ENCODE results near the gene SALL2. TPM values are rescaled to one million over a fixed set of nuclear protein-coding genes. Genes with fewer than 3 reads are reported as not detected.

SALL2 gene
- total RNA-seq, 4 donors from 2014 or later = 8.5 to 11.7 (median 9.3) TPM

DNA sequence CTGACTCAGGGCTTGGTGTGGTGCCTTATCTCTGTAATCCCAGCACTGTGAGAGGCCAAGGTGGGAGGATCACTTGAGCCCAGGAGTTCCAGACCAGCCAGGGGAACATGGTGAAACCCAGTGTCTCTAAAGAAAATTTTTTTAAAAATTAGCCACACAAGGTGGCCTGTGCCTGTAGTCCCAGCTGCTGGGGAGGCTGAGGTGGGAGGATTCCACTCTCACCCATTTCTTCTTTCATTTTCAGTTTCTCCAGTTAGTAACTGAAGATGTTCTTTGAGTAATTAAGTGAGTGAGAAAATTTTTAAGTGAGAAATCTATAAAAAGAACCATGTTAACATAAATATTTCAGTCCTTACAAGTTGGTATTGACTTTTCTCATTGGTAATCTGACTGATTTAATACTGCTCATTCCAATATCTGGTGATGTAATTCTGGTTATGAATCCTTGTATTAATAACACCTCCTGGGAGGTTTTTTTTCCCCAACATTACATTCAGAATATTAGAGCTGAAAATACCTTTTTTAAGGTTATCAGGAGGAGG is 21.1 kb downstream of the SALL2 start:
- TF ChIP-seq, protein P1, sequence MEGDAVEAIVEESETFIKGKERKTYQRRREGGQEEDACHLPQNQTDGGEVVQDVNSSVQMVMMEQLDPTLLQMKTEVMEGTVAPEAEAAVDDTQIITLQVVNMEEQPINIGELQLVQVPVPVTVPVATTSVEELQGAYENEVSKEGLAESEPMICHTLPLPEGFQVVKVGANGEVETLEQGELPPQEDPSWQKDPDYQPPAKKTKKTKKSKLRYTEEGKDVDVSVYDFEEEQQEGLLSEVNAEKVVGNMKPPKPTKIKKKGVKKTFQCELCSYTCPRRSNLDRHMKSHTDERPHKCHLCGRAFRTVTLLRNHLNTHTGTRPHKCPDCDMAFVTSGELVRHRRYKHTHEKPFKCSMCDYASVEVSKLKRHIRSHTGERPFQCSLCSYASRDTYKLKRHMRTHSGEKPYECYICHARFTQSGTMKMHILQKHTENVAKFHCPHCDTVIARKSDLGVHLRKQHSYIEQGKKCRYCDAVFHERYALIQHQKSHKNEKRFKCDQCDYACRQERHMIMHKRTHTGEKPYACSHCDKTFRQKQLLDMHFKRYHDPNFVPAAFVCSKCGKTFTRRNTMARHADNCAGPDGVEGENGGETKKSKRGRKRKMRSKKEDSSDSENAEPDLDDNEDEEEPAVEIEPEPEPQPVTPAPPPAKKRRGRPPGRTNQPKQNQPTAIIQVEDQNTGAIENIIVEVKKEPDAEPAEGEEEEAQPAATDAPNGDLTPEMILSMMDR (IDR thresholded peaks at IDR 0.05) = no peak
- TF ChIP-seq POLR2A (IDR thresholded peaks at IDR 0.05) (no peak), EP300 (IDR thresholded peaks at IDR 0.05) (no peak)
- H3K27ac ChIP-seq = no peak overlapping the region
- no peaks in the 10 kb centered on the region for H3K9me3 ChIP-seq
- H3K4me3 ChIP-seq = no peak overlapping the region
- DNase-seq (ENCODE audit: low spot score in 2 of 2) = no peak
- H3K4me1 ChIP-seq = peaks cover 0 to 28% (median 10%) of the 10 kb centered on the region in 4 donors
- peaks cover 2 to 61% (median 11%) of the 10 kb centered on the region in 3 donors for H3K36me3 ChIP-seq
- H3K27me3 ChIP-seq = no peaks in the 10 kb centered on the region

DNA sequence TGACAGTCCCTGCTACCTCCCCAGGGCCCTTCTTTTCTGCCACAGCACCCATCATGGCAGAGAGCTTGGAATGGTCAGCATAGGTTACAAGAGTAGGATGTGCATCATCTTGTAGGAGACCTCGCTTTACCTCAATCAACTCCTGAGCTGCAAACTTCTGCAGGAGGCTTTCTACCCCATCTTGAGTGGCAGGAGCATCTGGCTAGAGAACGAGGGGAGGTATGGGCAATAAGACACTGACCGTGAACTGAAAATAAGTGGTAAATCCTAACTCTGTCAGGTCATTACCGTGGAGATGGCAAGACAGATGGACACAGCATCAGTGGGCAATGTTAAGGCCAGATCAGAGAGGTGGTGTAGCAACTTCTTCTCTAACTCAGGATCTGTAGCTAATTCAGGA is 22.8 kb downstream of the SALL2 start:
- TF ChIP-seq, protein P1 (IDR thresholded peaks at IDR 0.05) = no peak
- TF ChIP-seq POLR2A (IDR thresholded peaks at IDR 0.05) = no peak
- no peak for TF ChIP-seq EP300 (IDR thresholded peaks at IDR 0.05)
- WGBS, 2 donors = 92% methylated on average over 4 of the region's 4 CpGs
- Histone ChIP-seq H3K36me3 (peaks cover 2 to 69% (median 11%) of the 10 kb centered on the region in 3 donors), H3K27me3 (no peaks in the 10 kb centered on the region), H3K4me3 (no peak overlapping the region), H3K27ac (no peak overlapping the region), H3K4me1 (peaks cover 0 to 14% (median 0%) of the 10 kb centered on the region in 4 donors), H3K9me3 (no peaks in the 10 kb centered on the region)
- no peak for DNase-seq (ENCODE audit: low spot score in 2 of 2)

DNA sequence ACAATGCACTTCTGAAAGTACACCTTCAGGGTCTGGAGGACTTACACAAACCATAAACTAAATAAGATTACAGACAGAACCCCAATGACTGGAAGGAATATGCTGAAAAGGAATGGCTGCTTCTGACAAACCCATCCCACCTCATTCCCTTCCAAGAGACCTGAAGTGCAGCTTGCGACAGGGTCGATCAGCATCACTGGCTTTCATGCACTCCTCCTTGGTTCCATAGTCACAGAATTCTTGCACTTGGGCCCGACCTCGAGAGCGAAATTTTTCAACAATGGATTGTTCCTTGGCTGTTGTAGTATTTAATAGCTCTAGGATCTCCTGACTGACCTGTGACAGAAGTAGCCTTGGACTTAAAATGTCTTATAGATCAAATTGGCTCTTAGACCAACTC is 24.6 kb downstream of the SALL2 start:
- H3K36me3 ChIP-seq = peaks cover 2 to 71% (median 10%) of the 10 kb centered on the region in 3 donors
- 88 to 89% methylated on average over 5 of the region's 5 CpGs for WGBS, 2 donors
- TF ChIP-seq POLR2A (IDR thresholded peaks at IDR 0.05) (no peak), EP300 (IDR thresholded peaks at IDR 0.05) (no peak)
- TF ChIP-seq, protein P1 (IDR thresholded peaks at IDR 0.05) = no peak
- DNase-seq (ENCODE audit: low spot score in 2 of 2) = no peak
- no peak overlapping the region for H3K4me3 ChIP-seq
- H3K27me3 ChIP-seq = no peaks in the 10 kb centered on the region
- H3K27ac ChIP-seq = no peak overlapping the region
- H3K4me1 ChIP-seq = peaks cover 0 to 14% (median 0%) of the 10 kb centered on the region in 4 donors
- no peaks in the 10 kb centered on the region for H3K9me3 ChIP-seq

DNA sequence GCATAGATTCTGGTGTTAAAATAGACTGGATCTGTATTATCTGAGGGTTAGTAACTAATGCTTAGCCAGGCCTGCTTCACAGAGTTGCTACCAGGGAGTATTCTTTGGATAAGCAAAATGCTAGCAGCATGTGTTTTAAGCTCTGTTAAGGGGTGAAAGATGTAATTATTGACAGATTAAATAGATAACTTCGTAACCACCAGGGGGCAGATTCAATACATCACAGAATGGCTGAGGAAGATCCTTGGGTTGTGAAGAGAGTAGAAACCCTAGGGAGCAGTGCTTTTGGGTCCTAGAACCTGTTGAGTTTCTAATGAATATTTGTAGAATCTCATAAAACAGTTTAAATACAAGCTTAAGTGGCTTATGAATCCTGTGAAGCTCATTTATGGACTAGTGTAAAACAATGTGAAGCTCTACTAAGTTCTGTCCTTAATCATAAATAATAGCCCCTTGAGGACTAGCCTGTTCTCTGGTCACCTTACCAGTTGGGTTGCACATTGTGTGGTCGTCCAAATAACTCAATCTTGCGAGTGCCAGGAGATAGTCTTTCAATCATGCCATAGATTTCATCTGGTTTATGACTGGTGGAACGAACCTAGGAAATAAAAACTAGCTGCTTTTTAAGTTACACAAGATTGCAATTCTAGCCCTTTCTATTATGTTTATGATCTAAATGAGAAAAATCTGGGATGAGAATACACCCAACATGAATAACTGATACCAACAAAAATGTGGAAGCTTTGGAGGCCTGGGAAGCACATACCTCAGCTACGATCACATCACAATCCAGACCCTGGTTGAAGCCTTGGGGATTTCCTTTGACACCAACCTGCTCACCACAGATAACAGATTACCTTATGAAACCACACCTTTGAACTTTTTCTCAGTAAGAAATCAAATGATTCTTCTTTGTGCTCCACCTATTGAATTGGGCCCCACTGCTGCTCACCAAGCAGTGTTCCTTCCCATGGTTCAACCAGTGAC is 27.3 kb downstream of the SALL2 start:
- peak in 1 of 2 donors; percentile 63 for DNase-seq (ENCODE audit: low spot score in 2 of 2)
- Histone ChIP-seq H3K9me3 (no peaks in the 10 kb centered on the region), H3K27me3 (no peaks in the 10 kb centered on the region), H3K36me3 (peaks cover 2 to 97% (median 25%) of the 10 kb centered on the region in 3 donors), H3K27ac (no peak overlapping the region), H3K4me3 (no peak overlapping the region), H3K4me1 (peaks cover 0 to 1% (median 0%) of the 10 kb centered on the region in 4 donors)
- 58 to 63% methylated on average over 5 of the region's 5 CpGs for WGBS, 2 donors
- TF ChIP-seq, protein P1 (IDR thresholded peaks at IDR 0.05) = peak in 4 of 5 experiments; percentile 28 to 63 (median 36)
- TF ChIP-seq EP300 (IDR thresholded peaks at IDR 0.05) = no peak

DNA sequence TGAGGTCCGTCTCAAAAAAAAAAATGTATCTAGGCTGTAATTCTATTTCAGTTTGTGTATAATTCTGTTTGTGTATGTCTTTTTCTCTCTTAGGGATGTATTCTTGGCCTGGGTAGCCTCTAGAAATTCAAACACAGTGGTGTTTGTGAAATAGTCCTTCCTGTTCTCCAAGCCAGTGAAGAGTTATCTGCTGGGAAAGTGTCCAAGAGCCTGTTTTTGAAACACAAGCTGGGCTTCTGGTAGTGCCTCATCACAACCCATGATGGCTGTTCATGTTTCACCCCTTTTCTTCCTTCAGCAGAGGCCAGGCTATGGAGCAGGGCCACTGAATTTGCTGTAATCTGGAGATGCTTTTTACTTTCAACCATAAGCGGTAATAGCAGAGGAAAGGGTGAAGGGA is 29.7 kb downstream of the SALL2 start:
- Histone ChIP-seq H3K9me3 (no peaks in the 10 kb centered on the region), H3K27ac (no peak overlapping the region), H3K36me3 (peaks cover 2 to 100% (median 39%) of the 10 kb centered on the region in 3 donors), H3K4me1 (no peaks in the 10 kb centered on the region), H3K4me3 (no peak overlapping the region), H3K27me3 (no peaks in the 10 kb centered on the region)
- no peak for TF ChIP-seq EP300 (IDR thresholded peaks at IDR 0.05)
- no peak for TF ChIP-seq POLR2A (IDR thresholded peaks at IDR 0.05)
- no peak for DNase-seq (ENCODE audit: low spot score in 2 of 2)
- 87 to 92% methylated on average over 2 of the region's 2 CpGs for WGBS, 2 donors

Data from tibial nerve (tissue), 4 donors.